Stimulated activated CD4-positive, alpha-beta T cell treated with anti-CD3 and anti-CD28 coated beads, TNF-alpha, amount 100 ng/mL, for 48 hours (primary cell): ENCODE data around the gene MYO7B.
"Not testable (repeated sequence)": the region's sequence is repeated elsewhere in the genome, so short reads cannot be mapped to it uniquely, and the experiment has no call there.

Experiments used
- DNase-seq, 3 donors: peaks; one replicate each; pipeline ENCODE4 v3.0.0-alpha.2; 2020; ENCODE audit warnings: low read depth in 3 of 3

The MYO7B gene

GRCh38 chr2:127552336-127552735 lies 16.9 kb downstream of the MYO7B start:
- no peak for DNase-seq

DNA sequence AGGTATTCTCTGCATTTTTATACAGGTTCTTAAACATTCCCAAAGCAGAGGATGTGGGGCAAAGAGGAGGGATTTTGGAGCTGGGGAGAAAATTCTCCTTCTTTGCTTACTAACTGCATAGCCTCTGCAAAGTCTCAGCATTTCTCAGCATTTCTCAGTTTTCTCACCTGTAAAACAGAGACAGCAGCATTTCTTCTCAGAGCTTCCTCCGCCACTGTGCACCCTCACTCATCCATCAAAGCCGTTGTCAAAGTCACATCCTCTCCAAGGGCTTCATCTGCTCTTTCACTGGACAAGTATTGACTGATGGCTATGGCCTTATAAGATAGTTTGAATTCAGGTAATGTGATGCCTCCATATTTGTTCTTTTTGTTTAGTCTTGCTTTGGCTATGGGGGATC lies 17.4 kb downstream of the MYO7B start:
- no peak for DNase-seq

- no peak for DNase-seq
Observed at GRCh38 chr2:127558911-127559310, 23.4 kb downstream of the MYO7B start.

DNA sequence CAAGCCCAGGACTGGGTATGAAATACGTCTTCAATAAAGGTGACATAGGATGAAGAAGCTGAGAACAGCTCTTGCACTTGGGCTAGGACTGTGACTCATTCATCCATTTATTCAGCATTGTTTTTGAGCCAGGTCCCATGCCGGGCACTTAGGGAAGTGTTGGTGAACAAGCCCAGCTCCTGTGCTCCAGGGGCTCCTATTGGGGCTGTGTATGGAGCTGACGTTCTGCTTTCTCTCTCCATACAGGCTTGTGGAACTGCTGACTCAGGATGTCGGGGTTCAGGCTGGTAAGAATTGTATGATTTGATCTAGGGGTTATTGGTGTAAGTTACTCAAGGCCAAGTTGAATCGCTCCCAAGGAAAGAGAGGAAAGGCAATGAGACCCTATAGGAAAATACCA lies 24.0 kb downstream of the MYO7B start:
- DNase-seq = no peak

GRCh38 chr2:127560201-127560930 lies 24.9 kb downstream of the MYO7B start:
- no peak for DNase-seq

DNA sequence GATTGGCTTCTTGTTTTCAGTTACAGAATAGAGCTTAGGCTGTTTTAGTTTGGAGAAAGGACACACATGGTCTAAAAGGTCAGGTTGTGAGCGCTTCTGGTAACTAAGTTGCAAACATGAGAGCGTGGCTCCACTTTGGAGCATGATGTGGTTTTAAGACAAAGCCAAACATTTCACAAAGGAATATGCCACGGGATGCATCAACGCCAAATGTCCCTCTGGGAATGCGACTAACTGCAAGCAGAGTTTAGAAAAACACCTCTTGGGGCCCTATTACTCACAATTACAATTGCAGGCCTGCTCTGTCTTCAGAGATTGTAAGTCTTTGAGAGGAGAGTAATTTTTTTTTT lies 25.4 kb downstream of the MYO7B start:
- DNase-seq = no peak

GRCh38 chr2:127561371-127561770 lies 25.9 kb downstream of the MYO7B start:
- DNase-seq = no peak

- no peak for DNase-seq
Observed at GRCh38 chr2:127562936-127563335, 27.5 kb downstream of the MYO7B start.

DNA sequence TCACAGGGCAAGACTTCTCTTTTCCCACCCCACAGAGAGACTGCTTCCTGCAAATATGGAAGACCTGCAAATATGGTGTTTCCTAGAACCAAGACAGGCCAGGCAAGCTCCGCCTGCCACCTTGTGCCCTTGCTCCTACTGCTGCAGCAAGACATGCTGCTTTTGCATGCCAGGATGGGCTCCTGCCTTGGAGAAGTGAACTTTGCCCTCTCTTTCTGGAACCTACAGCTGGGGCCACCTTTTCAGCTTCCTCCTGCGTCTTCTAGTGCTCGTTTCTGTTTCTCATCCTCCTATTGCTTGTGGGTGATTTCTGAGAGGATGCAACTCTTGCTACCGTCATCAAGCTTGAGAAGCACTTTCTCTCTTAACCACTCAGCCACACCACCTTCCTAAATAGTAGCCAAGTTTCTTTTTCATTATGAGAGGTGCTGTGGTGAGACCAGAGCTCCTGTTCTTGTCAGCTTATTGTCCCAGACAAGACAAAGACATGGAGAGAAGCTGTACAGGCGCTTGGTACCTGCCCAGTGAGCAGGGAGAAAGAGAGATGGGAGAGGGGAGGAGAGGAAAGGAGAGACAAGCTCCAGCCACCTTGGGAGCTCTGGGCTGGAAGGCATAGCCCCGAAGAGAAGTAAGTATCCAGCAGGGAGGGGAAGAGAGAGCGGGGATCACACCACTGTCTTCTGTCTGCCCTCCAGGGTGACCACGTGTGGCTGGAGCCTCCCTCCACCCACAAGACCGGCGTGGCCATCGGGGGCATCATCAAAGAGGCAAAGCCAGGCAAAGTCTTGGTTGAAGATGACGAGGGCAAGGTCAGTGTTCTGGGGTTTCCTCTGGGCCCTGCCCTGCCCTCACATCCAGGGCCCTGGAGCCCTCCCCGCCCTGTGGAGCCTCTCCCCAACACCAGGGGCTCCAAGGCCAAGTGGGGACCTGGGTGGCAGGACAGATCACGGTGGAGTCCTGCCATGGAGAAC lies 28.3 kb downstream of the MYO7B start:
- peak in 2 of 3 donors; percentile 1 for DNase-seq

DNA sequence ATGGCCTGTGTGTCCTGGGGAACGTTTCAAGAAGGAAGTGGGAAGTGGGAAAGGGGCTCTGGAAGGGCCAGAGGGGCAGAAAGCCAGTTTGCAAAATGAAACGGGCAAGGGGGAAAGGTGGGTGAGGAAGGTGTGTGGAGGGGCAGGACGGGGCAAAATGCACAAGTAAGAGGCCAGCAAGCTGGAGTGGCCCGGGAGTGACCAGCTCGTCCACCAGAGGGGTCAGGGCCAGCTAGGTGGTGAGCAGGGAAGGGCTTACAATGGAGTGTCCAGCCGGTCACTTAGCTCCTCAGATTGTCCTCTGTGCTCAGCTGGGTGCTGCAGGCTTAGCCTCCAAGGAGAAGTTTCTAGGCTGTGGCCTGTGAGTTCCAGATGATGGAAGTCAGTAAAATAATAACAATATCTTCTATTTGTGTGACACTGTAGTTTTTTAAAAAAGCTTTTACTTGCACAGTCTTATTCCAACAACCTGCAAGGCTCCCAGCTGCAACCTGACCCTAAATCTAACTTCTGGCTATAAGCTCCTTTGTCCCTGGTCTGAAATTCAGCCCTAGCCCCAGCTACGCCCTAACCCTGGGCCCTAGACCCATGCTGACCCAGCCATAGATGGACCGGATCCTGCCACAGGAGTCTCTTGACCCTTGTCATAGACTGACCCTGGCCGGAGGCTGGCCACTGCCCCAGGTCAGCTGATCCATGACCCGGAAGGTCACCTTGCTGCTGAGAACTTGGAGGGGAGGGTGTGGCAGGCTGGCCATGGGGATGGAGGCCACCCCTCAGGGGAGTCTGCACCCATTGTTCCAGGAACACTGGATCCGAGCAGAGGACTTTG lies 29.2 kb downstream of the MYO7B start:
- no peak for DNase-seq

DNA sequence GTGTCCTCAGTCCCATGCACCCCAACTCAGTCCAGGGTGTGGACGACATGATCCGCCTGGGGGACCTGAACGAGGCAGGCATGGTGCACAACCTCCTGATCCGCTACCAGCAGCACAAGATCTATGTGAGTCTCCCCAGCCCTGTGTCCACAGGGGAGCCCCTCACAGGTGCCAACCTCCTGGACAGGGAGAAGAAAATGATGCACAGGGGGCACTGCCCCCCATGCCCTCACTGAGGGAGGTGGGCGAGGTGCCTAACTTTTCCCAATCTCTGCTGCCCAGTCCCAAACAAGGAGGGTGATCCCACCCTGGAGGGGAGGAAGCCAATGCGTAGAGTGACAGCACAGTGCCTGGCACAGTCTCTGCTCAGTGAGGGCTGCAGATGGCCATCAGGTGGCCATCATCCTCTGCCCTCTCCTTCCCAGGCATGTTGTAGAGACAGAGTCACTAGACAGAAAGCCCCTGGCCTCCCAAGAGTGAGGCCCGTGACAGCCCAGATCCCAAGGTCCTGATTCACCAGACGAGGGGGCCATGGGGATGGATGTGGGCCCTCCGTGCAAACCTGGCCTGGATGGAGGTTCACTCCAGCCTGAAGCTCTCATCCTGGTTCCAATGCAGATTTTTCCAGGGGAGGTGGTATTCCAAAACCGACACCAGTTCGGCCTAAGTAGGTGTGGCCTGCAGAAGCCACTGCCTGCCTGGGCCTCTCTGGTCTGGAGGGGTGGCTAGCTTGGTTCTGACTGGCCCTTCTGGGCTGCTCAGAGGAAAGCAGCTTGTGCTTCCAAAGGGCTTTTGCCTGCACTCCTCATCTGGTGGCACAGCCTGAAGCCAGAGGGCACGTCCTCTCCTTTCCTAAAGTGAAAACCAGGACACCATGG lies 30.0 kb downstream of the MYO7B start:
- DNase-seq = no peak

GRCh38 chr2:127566139-127566417 lies 30.6 kb downstream of the MYO7B start:
- DNase-seq = no peak

DNA sequence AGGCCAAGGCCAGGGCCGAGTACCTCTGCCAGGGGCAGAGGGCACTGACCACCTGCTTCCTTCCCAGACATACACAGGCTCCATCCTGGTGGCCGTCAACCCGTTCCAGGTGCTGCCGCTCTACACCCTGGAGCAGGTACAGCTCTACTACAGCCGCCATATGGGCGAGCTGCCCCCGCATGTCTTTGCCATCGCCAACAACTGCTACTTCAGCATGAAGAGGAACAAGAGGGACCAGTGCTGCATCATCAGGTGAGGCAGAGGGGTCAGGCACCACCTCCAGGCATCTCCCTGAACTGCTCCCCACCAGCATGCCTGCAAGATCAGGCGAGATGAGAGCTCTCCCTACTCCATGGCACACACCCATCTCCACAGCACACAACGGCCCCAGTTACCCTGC lies 31.1 kb downstream of the MYO7B start:
- no peak for DNase-seq

- DNase-seq = no peak
Observed at GRCh38 chr2:127567351-127567854, 31.9 kb downstream of the MYO7B start.

- no peak for DNase-seq
Observed at GRCh38 chr2:127568128-127568527, 32.6 kb downstream of the MYO7B start.

- DNase-seq = no peak
Observed at GRCh38 chr2:127569666-127570065, 34.2 kb downstream of the MYO7B start.

DNA sequence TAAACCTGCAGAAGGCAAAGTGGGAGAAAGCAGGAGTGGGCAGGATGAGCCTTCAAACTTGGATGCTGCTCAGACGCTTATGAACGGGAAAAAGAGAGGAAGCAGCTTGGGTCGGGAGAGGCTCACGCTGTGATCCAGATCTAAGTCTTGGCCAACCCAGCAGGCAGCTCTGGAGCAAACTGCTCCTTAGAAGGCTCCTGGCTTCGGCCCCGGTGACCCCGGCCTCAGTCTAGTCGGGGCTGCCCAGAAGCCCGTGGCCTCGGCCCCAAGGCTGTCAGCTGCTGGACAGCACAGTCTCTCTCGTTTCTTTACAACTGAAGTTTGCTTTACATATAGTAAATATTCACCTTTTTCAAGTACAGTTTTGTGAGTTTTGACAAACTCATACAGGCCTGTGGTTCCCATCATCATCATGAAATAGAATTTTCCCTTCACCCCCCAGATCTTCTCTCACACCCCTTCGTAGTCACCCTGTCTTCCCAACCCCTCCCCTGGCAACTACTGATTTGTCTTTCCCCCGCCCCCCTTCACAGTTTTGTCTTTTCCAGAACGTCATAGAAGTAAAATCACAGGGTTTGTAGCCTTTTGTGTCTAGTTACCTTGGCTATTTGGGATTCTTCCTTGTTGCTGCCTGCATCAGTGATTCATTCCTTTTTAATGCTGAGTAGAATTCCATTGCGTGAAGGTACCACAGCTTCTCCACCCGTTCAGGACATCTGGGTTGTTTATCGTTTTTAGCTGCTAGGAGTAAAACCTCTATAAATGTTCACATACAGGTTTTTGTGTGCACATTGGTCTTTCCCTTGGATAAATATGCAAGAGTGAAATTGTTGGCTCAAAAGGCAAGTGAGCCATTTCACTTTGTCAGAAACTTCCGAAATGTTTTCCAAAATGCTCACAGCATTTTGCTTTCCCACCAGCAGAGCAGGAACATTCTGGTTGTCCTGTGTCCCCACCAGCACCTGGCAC lies 35.1 kb downstream of the MYO7B start:
- DNase-seq = no peak

DNA sequence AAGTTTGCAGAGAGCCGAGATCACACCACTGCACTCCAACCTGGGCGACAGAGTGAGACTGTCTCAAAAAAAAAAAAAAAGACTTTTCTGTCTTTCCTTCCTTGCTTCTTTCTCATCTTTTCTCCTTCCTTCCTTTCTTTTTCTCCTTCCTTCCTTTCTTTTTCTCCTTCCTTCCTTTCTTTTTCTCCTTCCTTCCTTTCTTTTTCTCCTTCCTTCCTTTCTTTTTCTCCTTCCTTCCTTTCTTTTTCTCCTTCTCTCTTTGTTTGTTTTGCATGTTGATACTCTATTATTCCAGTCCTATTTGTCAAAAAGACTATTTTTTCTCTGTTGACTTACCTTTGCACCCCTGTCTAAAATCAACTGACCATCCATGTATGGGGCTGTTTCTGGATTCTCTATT lies 36.9 kb downstream of the MYO7B start:
- not testable (repeated sequence) for DNase-seq

- no peak for DNase-seq
Observed at GRCh38 chr2:127572841-127573240, 37.4 kb downstream of the MYO7B start.

GRCh38 chr2:127573298-127573697 lies 37.8 kb downstream of the MYO7B start:
- no peak for DNase-seq
